HepG2 (cell line): ENCODE data around the gene STARD5. TPM values are rescaled to one million over a fixed set of nuclear protein-coding genes. Genes with fewer than 3 reads are reported as not detected.
A peak's percentile ranks its signal among the peaks of the same experiment; 100 is the strongest.

ENCODE experiments used
- DMAP1 ChIP-seq: IDR thresholded peaks from 2 replicates; pipeline ENCODE4 v1.6.1; 2016
- FOXC1 ChIP-seq: sonication (generic); formaldehyde crosslinking; IDR thresholded peaks from 2 replicates; pipeline ENCODE4 v1.8.0; 2022; ENCODE audit warnings: mild to moderate bottlenecking, missing genetic modification reagents, borderline replicate concordance
- IKZF4 ChIP-seq: sonication (generic); formaldehyde crosslinking; IDR thresholded peaks from 2 replicates; pipeline ENCODE4 v1.5.1; 2020; ENCODE audit warnings: borderline replicate concordance, mild to moderate bottlenecking, low read depth, missing genetic modification reagents; ENCODE audit errors: not compliant biosample characterization
- TOPORS ChIP-seq: sonication (generic); formaldehyde crosslinking; IDR thresholded peaks from 2 replicates; pipeline ENCODE4 v1.8.0; 2023; ENCODE audit warnings: mild to moderate bottlenecking, missing genetic modification reagents
- ZNF274 ChIP-seq: sonication (generic); formaldehyde crosslinking; IDR thresholded peaks from 2 replicates; pipeline ENCODE4 v1.5.1; 2020; ENCODE audit warnings: mild to moderate bottlenecking, missing genetic modification reagents
- polyA plus RNA-seq, 8 experiments: library from polyadenylated mRNA; depleted of rRNA in 3 of 8; stranded (reverse) in 7 of 8; unstranded in 1 of 8; fragments of >200 nt; fragmentation: Illumina TruSeq in 4 of 8; extraction: Trizol in 4 of 8; gene quantifications; 2 replicates each; pipeline versions ENCODE4 v1.2.1 to v1.2.3, GENCODE V29; 2011 to 2016; ENCODE audit warnings: low read depth in 4 of 8, missing spikeins in 1 of 8, mixed read lengths in 1 of 8; ENCODE audit not compliant: insufficient read depth in 1 of 8
- total RNA-seq, 5 experiments: library from RNA; depleted of rRNA; stranded (reverse); fragments of >200 nt; fragmentation: Illumina TruSeq; extraction: Trizol; gene quantifications; 2 replicates each; pipeline ENCODE4 v1.2.3, GENCODE V29; 2016; ENCODE audit warnings: low read depth in 1 of 5
- TF ChIP-seq, protein P1 (sequence below): sonication (generic); formaldehyde crosslinking; IDR thresholded peaks from 2 replicates; pipeline ENCODE4 v1.4.0; 2020; ENCODE audit warnings: missing genetic modification reagents, borderline replicate concordance
- TF ChIP-seq, protein P2 (sequence below): sonication (generic); formaldehyde crosslinking; IDR thresholded peaks from 2 replicates; pipeline ENCODE4 v1.8.0; 2022; ENCODE audit warnings: missing genetic modification reagents, mild to moderate bottlenecking, borderline replicate concordance

Gene STARD5
- total and polyA plus RNA-seq, 2 of the 13 experiments (the other 11 are each of a cell fraction or from before 2014, with no cell fraction given) = 3.1 to 3.5 TPM

DNA sequence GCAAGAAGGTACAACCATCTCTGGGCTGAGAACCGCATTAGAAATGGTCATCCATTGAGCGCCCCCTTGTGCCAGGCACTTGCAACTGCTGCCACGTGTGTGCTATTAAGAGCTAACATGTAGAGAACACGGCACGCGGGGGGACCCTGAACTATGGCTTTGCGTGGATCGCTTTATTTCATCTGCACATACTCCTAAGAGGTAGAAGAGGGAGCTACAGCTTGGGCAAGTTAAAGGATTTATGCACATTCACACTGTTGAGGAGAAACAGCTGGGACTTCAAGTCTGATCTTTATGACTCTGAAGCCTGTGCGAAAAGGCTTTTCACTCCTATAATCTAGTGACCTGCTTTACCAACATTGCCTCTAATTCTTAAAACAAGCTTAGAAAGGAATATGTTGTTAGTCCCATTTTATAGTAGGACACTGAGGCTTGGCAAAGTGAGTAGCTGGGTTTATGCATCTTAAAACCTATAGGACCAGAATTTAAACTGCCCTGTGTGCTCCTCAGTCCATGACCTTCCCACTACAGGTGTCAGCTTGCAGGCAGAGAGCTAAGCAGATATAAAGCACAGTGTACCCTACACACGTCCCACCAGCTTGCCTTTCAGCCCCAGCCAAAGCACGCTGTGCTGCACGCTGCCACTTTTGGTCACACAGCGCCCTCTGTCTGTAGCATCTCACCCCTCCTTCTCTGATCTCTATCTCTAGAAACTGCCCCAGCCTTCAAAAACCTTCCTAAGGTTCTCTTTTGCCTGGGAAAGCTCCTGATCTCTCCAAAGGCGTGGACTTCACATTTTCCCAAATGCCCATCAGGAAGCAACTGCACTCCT is 57.8 kb downstream of the STARD5 start (continued):
- TF ChIP-seq DMAP1 (CRISPR knock-in tag) (0 out of 2 replicates have a peak, but pooled peaks have one; percentile 44), FOXC1 (CRISPR knock-in tag) (0 out of 2 replicates have a peak, but pooled peaks have one; percentile 57), TOPORS (CRISPR knock-in tag) (no peak), ZNF274 (CRISPR knock-in tag) (0 out of 2 replicates have a peak, but pooled peaks have one; percentile 18), IKZF4 (CRISPR knock-in tag) (no peak)
- TF ChIP-seq, protein P1, sequence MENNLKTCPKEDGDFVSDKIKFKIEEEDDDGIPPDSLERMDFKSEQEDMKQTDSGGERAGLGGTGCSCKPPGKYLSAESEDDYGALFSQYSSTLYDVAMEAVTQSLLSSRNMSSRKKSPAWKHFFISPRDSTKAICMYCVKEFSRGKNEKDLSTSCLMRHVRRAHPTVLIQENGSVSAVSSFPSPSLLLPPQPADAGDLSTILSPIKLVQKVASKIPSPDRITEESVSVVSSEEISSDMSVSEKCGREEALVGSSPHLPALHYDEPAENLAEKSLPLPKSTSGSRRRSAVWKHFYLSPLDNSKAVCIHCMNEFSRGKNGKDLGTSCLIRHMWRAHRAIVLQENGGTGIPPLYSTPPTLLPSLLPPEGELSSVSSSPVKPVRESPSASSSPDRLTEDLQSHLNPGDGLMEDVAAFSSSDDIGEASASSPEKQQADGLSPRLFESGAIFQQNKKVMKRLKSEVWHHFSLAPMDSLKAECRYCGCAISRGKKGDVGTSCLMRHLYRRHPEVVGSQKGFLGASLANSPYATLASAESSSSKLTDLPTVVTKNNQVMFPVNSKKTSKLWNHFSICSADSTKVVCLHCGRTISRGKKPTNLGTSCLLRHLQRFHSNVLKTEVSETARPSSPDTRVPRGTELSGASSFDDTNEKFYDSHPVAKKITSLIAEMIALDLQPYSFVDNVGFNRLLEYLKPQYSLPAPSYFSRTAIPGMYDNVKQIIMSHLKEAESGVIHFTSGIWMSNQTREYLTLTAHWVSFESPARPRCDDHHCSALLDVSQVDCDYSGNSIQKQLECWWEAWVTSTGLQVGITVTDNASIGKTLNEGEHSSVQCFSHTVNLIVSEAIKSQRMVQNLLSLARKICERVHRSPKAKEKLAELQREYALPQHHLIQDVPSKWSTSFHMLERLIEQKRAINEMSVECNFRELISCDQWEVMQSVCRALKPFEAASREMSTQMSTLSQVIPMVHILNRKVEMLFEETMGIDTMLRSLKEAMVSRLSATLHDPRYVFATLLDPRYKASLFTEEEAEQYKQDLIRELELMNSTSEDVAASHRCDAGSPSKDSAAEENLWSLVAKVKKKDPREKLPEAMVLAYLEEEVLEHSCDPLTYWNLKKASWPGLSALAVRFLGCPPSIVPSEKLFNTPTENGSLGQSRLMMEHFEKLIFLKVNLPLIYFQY (CRISPR knock-in tag) = no peak
- TF ChIP-seq, protein P2, sequence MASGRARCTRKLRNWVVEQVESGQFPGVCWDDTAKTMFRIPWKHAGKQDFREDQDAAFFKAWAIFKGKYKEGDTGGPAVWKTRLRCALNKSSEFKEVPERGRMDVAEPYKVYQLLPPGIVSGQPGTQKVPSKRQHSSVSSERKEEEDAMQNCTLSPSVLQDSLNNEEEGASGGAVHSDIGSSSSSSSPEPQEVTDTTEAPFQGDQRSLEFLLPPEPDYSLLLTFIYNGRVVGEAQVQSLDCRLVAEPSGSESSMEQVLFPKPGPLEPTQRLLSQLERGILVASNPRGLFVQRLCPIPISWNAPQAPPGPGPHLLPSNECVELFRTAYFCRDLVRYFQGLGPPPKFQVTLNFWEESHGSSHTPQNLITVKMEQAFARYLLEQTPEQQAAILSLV (CRISPR knock-in tag) = no peak
